Activated B cell treated with CpG ODN at 0.5 μM for 24 hours (primary cell): ENCODE measurements around the gene SBK2. TPM values are rescaled to one million over a fixed set of nuclear protein-coding genes. Genes with fewer than 3 reads are reported as not detected.
A peak's percentile ranks its signal among the peaks of the same experiment; 100 is the strongest.
"Not testable (repeated sequence)": the region's sequence is repeated elsewhere in the genome, so short reads cannot be mapped to it uniquely, and the experiment has no call there.

Experiments
- ATAC-seq: fragments of 200-7000 bp; cut with Tn5 transposase; one replicate; pipeline ENCODE4 v1.10.0; 2021; ENCODE audit warnings: low read depth, mild to moderate bottlenecking, moderate library complexity
- CTCF ChIA-PET: fragments of 350-600 bp; sonication (Branson Sonifier 250); formaldehyde crosslinking; loops from one replicate; lab custom pipeline; 2021; ENCODE audit warnings: antibody characterized with exemption; lab: Charles Lee
- POLR2A ChIA-PET: fragments of 350-600 bp; sonication (Branson Sonifier 250); formaldehyde crosslinking; loops from one replicate; lab custom pipeline; 2021; ENCODE audit warnings: antibody characterized with exemption; lab: Charles Lee
- DNase-seq: peaks from one replicate; pipeline ENCODE4 v3.0.0; 2022
- H3K27ac Mint-ChIP-seq: one replicate; pipeline ENCODE4 v1.8.0; 2020; ENCODE audit warnings: mixed read lengths
- H3K27me3 Mint-ChIP-seq: one replicate; pipeline ENCODE4 v1.8.0; 2021; ENCODE audit warnings: mixed read lengths
- H3K36me3 Mint-ChIP-seq: one replicate; pipeline ENCODE4 v1.8.0; 2021; ENCODE audit warnings: low read depth, mixed read lengths
- H3K4me1 Mint-ChIP-seq: one replicate; pipeline ENCODE4 v1.8.0; 2021; ENCODE audit warnings: mixed read lengths
- H3K4me3 Mint-ChIP-seq: one replicate; pipeline ENCODE4 v1.8.0; 2020; ENCODE audit warnings: mild to moderate bottlenecking, mixed read lengths
- H3K9me3 Mint-ChIP-seq: one replicate; pipeline ENCODE4 v1.8.0; 2020; ENCODE audit warnings: mixed read lengths
- CTCF ChIP-seq: fragments of 200-600 bp; IDR thresholded peaks from one replicate; pipeline ENCODE4 v1.8.0; 2022; ENCODE audit warnings: antibody characterized with exemption, mild to moderate bottlenecking
- intact Hi-C: fragments of 100-400 bp; cut with micrococcal nuclease; formaldehyde crosslinking; loops from one replicate; pipeline ENCODE4 v1.15.1; 2024
- total RNA-seq: library from RNA; stranded (reverse); gene quantifications from 2 replicates; pipeline ENCODE4 v1.2.3, GENCODE V29; 2022

Gene SBK2
- not detected in 2 replicates for total RNA-seq

GRCh38 chr19:55536951-55537740 lies at the start of gene SBK2:
Gene SBK2, minus strand, starts transcription at chr19:55537133. Its CDS starts 839 bp downstream, at chr19:55536294.
- no peak for TF ChIP-seq CTCF
- Mint-ChIP-seq H3K4me1 (no peaks in the 10 kb centered on the region), H3K4me3 (no peak within 1 kb of the TSS), H3K27ac (no peak within 1 kb of the TSS), H3K27me3 (peaks cover 3% of the 10 kb centered on the region), H3K36me3 (no peaks in the 10 kb centered on the region), H3K9me3 (no peaks in the 10 kb centered on the region)
- no peak for DNase-seq
- ChIA-PET POLR2A (no interaction called here), CTCF (interaction anchor here (0.6 kb wide), 1 partner anchor 21 kb away, joined by 3 read pairs; no protein-coding TSS in a partner anchor)
- intact Hi-C loops = no loop called here
- ATAC-seq = no peak

GRCh38 chr19:55585658-55586339 lies 48.9 kb upstream of the SBK2 start:
- peak; percentile 44 for DNase-seq
- Mint-ChIP-seq H3K27ac (peak overlapping the region; percentile 10), H3K27me3 (no peaks in the 10 kb centered on the region), H3K9me3 (no peaks in the 10 kb centered on the region), H3K4me1 (peaks cover 41% of the 10 kb centered on the region), H3K36me3 (no peaks in the 10 kb centered on the region), H3K4me3 (peak overlapping the region; percentile 85)
- intact Hi-C loops = loop anchor here (2.0 kb wide), 1 partner anchor 69 kb away; no protein-coding TSS in a partner anchor
- peak; percentile 53 for ATAC-seq
- TF ChIP-seq CTCF = no peak
- POLR2A ChIA-PET = interaction anchor here (0.6 to 5.7 kb wide), 5 partner anchors 14 to 1247 kb away, joined by 3 to 42 read pairs (median 3); partner anchors contain the start of genes FIZ1 and ZNF524
- CTCF ChIA-PET = interaction anchor here (0.8 kb wide), 1 partner anchor 47 kb away, joined by 3 read pairs; no protein-coding TSS in a partner anchor

- DNase-seq (no peak), ATAC-seq (no peak)
- peaks cover 3% of the 10 kb centered on the region for H3K36me3 Mint-ChIP-seq
- no peak overlapping the region for H3K27ac Mint-ChIP-seq
- CTCF ChIA-PET = interaction anchor here (0.9 kb wide), 1 partner anchor 81 kb away, joined by 3 read pairs; no protein-coding TSS in a partner anchor
- no peak overlapping the region for H3K4me3 Mint-ChIP-seq
- intact Hi-C loops = no loop called here
- no peaks in the 10 kb centered on the region for H3K9me3 Mint-ChIP-seq
- peaks cover 45% of the 10 kb centered on the region for H3K4me1 Mint-ChIP-seq
- POLR2A ChIA-PET = interaction anchor here (1.1 to 5.7 kb wide), 2 partner anchors 15 to 50 kb away, joined by 4 to 42 read pairs; partner anchors contain the start of genes FIZ1 and ZNF524
- no peaks in the 10 kb centered on the region for H3K27me3 Mint-ChIP-seq
- no peak for TF ChIP-seq CTCF
Observed at GRCh38 chr19:55584871-55585270, 47.9 kb upstream of the SBK2 start.

- H3K27me3 Mint-ChIP-seq = not testable (repeated sequence)
Observed at GRCh38 chr19:55583897-55584296, 47.0 kb upstream of the SBK2 start.

GRCh38 chr19:55582284-55582683 lies 45.4 kb upstream of the SBK2 start:
- intact Hi-C loops, DNase-seq, H3K27me3 Mint-ChIP-seq, H3K9me3 Mint-ChIP-seq, CTCF ChIA-PET, ATAC-seq: not testable (repeated sequence)
- peaks cover 44% of the 10 kb centered on the region for H3K4me1 Mint-ChIP-seq
- peak overlapping the region; percentile 7 for H3K27ac Mint-ChIP-seq
- H3K4me3 Mint-ChIP-seq = peak overlapping the region; percentile 84
- POLR2A ChIA-PET = interaction anchor here (1.0 to 2.5 kb wide), 2 partner anchors 17 to 72 kb away, joined by 3 to 15 read pairs; partner anchors contain the start of genes FIZ1, U2AF2 and ZNF524
- H3K36me3 Mint-ChIP-seq = peaks cover 11% of the 10 kb centered on the region

More at GRCh38 chr19:55583897-55584296, 47.0 kb upstream of the SBK2 start:
- H3K4me3 Mint-ChIP-seq, intact Hi-C loops, H3K27ac Mint-ChIP-seq, H3K36me3 Mint-ChIP-seq, H3K9me3 Mint-ChIP-seq, ATAC-seq, CTCF ChIA-PET, DNase-seq: not testable (repeated sequence)
- H3K4me1 Mint-ChIP-seq = peaks cover 47% of the 10 kb centered on the region
- POLR2A ChIA-PET = interaction anchor here (1.1 to 5.7 kb wide), 2 partner anchors 16 to 51 kb away, joined by 4 to 42 read pairs; partner anchors contain the start of genes FIZ1 and ZNF524
